ENCODE data around the gene NAP1L4. TPM values are rescaled to one million over a fixed set of nuclear protein-coding genes. Genes with fewer than 3 reads are reported as not detected.

The NAP1L4 gene
- total RNA-seq, 1 donor, result 121 TPM

DNA sequence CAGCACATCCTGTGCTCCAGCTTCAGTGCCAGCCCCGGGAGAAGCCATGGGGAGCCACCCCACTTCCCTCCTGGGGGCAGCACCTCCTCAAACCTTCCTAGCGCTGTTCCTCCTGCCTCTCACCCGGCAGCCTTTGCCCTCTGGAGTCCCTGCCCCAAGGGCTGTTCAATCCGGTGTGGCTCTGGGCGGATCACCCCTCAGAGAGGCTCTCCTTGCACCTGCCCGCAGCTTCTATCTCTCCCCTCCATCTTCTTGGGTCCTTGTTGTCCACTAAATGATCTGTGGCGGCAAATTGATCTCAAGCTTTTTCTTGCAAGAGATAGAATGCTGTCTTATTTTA is 88.5 kb downstream of the NAP1L4 start:
- TF ChIP-seq, protein P1, sequence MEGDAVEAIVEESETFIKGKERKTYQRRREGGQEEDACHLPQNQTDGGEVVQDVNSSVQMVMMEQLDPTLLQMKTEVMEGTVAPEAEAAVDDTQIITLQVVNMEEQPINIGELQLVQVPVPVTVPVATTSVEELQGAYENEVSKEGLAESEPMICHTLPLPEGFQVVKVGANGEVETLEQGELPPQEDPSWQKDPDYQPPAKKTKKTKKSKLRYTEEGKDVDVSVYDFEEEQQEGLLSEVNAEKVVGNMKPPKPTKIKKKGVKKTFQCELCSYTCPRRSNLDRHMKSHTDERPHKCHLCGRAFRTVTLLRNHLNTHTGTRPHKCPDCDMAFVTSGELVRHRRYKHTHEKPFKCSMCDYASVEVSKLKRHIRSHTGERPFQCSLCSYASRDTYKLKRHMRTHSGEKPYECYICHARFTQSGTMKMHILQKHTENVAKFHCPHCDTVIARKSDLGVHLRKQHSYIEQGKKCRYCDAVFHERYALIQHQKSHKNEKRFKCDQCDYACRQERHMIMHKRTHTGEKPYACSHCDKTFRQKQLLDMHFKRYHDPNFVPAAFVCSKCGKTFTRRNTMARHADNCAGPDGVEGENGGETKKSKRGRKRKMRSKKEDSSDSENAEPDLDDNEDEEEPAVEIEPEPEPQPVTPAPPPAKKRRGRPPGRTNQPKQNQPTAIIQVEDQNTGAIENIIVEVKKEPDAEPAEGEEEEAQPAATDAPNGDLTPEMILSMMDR (IDR thresholded peaks at IDR 0.05; ENCODE audit: insufficient read depth, low read depth, low read length), result no peak
- DNase-seq (ENCODE audit: low read depth), result no peak
- H3K4me3 ChIP-seq (ENCODE audit: low read depth, low read length), result no peak overlapping the region

- DNase-seq (ENCODE audit: low read depth), result no peak
- TF ChIP-seq, protein P1 (IDR thresholded peaks at IDR 0.05; ENCODE audit: insufficient read depth, low read depth, low read length), result no peak
- peak overlapping the region; percentile 71 for H3K4me3 ChIP-seq (ENCODE audit: low read depth, low read length)
Observed at GRCh38 chr11:2902784-2903671, 89.1 kb downstream of the NAP1L4 start.

DNA sequence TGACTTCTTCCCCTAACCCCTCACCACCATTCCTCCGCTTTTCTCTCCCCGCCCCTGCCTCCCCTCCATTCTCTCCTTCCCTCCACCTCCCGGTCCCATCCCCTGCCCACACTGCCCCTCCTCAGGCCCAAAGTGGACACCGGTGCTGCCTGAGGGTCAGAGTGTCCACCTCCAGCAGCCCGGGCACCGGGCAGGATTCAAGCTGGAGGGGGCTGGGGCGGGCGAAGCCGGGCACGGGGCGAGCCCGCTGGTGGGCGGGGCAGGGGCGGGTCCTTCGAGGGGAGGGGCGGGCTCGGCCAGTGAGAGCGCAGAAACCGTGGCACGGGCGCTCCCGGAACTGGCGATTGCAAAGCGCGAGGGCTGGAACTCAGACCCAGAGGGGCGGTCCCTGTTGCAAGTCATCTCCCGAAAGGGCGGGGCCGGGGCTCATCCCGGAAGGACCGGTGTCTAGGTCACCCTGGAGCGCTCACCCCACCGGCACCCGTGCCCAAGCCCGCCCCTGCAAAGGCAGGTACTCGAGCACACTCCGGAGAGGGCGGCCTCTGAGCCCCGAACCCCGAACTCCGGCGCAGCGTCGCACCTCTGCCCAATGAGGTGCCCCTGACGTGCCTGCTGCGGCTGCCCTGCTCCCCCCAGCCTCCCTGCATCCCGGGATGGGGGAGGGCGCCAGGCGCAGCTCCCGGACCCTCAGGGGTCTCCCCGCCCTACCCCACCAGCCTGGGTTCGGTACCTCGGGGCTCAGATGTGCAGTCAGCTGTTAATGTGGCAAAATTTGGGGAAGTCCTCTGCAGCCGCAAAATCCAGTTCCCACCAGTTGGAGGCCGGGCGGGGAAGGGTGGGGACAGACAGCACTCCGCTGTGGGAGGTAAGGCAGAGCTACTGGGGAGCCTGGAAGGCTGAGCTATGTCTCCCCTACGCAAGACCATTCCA is 90.0 kb downstream of the NAP1L4 start:
- peak overlapping the region; percentile 71 for H3K4me3 ChIP-seq (ENCODE audit: low read depth, low read length)
- TF ChIP-seq, protein P1 (IDR thresholded peaks at IDR 0.05; ENCODE audit: insufficient read depth, low read depth, low read length), result no peak
- peak; percentile 91 for DNase-seq (ENCODE audit: low read depth)

- H3K4me3 ChIP-seq (ENCODE audit: low read depth, low read length), result peak overlapping the region; percentile 71
- TF ChIP-seq, protein P1 (IDR thresholded peaks at IDR 0.05; ENCODE audit: insufficient read depth, low read depth, low read length), result no peak
- no peak for DNase-seq (ENCODE audit: low read depth)
Observed at GRCh38 chr11:2901196-2901796, 90.8 kb downstream of the NAP1L4 start.

- TF ChIP-seq, protein P1 (IDR thresholded peaks at IDR 0.05; ENCODE audit: insufficient read depth, low read depth, low read length), result no peak
- H3K4me3 ChIP-seq (ENCODE audit: low read depth, low read length), result no peak overlapping the region
- DNase-seq (ENCODE audit: low read depth), result no peak
Observed at GRCh38 chr11:2899080-2899783, 92.9 kb downstream of the NAP1L4 start.

Measured in fibroblast of villous mesenchyme (primary cell).